NCI-H460 (cell line): ENCODE data around the gene MACIR. TPM values are rescaled to one million over a fixed set of nuclear protein-coding genes. Genes with fewer than 3 reads are reported as not detected.
"Not testable (repeated sequence)": the region's sequence is repeated elsewhere in the genome, so short reads cannot be mapped to it uniquely, and the experiment has no call there.

Source experiments
- DNase-seq: peaks from one replicate; pipeline ENCODE4 v3.0.0-alpha.2; 2016; ENCODE audit warnings: low read depth; ENCODE audit errors: extremely low read depth
- polyA plus RNA-seq: library from polyadenylated mRNA; depleted of rRNA; stranded (reverse); fragments of >200 nt; gene quantifications from 2 replicates; pipeline ENCODE4 v1.2.3, GENCODE V29; 2014; cell fraction: nucleus; rRNA removed
- total RNA-seq: library from RNA; depleted of rRNA; stranded (reverse); fragments of >200 nt; shearing (Covaris generic); gene quantifications from 2 replicates; pipeline ENCODE4 v1.2.3, GENCODE V29; 2014; rRNA removed

MACIR gene, protein sequence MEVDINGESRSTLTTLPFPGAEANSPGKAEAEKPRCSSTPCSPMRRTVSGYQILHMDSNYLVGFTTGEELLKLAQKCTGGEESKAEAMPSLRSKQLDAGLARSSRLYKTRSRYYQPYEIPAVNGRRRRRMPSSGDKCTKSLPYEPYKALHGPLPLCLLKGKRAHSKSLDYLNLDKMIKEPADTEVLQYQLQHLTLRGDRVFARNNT
- total RNA-seq = 31.8 and 32.2 TPM in 2 replicates
- 34.4 and 48.5 TPM in 2 replicates for polyA plus RNA-seq

DNA sequence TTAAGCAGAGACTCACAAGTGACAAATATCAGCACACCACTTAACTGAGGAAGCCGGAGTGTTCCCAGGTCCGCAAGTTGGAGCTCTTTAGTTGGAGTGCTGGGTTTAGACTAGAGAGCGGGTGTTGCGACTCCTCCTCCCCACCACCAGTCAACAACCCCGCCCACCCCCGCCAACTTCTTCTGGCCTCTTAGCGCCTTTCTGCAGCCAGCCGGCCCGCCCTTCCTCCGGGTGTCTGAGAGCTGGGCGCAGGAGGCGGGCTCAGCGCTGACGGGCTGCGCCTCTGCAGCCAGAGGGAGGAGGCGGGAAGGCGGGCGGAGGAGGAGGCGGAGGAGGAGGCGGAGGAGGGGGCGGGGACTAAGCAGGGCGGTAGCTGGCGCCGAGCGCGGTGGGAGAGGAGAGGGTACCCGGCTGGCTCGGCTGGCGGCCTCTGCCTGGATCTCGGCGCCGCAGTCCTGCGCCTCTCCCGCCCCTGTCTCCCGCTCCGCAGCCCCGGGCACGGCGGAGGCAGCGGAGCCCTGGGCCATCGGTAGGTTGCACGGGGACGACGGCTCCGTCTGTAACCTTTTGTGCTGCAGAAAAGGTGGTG, at the start of gene MACIR:
Gene MACIR, plus strand, starts transcription at position 396 of the 589 bp plus-strand sequence. CDS start 17,157 bp downstream, outside the sequence.
- peak; percentile 98 for DNase-seq

DNA sequence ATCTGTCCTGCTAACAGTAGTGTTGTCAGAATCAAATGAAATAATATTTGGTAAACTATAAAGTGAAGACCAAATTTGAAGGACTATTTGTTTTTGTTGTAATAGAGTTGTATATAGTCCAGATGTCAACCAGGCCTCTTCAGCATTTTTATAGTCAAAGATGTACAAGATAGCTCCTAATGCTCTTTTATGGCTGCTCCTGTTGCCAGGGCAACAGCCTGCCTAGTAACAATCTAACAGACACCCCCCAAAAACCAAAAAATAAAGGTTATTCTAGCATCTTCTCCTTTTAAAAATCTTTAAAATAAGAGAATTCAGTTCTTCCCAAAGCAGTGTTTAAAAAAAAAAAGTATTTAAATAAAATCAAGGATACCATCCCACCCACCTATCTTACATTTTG, 49.5 kb upstream of the MACIR start:
- DNase-seq = no peak

DNA sequence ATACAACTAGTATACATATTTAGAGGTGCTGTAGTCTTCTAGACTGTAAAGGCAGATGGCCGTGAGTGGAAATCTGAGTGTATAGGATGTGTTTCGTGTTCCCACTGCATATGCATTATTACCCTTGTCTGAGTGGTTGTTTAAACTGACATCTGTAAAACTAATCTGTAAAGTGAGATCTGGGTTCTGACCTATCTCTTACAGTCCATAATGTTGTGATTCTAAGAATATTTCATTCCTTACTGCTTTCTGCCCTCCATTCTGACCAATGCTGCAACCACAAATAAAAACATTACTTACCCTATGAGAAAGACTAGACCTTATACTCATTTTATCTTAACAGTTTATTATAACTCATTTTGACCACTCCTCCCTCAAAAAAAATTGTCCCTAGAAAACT, 47.6 kb upstream of the MACIR start:
- DNase-seq = no peak

DNA sequence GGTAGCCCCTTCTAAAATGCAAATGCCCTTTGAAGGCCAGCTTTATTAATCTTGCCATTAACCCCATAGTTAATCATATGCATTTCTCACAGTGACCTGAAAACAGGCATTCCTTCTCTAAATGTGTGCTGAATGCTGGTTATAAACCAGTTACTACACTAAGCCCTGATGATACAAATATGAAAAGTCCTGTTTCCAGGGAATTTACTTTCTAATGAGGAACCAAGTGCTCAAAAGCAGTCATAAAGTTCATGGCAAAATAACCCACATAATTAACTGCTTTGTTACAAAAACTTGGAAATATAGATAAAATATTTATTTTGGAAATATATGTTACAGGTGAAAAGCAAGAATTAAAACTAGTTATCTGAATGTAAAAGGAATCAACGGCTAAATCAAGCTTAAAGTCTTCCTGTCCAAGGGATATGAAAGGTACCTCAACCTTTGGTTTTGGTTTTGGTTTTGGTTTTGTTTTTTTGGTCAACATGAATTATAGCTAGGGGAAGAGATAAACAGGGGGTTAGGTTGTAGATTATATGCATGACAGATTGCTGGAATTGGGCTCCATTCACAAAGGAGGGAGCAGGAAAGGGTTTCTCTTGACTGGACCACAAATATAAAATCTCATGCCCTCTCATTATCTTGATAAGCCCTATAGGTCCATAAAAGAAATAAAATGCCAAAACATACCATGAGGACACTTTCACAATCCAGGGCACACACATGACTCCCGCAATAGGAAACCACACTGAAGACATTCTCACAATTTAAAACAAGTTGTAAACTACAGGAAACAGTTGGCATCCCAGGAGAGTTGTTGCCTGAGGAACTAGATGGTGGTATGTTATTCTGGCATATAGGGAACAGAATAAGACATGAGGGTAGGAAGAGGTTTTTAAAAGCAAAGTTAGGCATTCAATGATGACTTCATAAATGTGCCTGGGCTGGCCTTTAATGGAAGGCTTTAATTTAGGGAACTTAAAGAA, 46.7 kb upstream of the MACIR start:
- no peak for DNase-seq

DNA sequence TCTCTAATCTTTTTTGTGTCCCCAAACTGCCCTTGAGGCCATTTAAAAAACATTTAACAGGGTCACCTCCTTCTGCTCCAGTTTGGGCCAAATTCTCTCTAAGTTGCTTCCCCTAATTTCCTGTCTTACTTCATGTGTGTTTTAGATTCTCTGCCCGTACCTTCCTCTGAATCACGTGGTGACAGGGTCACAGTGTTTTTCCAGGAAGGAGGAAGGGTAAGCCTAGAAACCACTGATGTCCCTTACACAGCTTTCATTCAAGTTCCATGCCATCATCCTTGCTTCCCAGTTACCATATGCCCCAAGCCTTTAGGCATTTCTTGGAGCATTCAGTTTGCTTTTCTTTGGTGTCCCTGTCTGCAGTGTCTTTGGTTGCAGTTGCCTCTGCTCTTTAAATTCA, 42.4 kb upstream of the MACIR start:
- DNase-seq = no peak

DNA sequence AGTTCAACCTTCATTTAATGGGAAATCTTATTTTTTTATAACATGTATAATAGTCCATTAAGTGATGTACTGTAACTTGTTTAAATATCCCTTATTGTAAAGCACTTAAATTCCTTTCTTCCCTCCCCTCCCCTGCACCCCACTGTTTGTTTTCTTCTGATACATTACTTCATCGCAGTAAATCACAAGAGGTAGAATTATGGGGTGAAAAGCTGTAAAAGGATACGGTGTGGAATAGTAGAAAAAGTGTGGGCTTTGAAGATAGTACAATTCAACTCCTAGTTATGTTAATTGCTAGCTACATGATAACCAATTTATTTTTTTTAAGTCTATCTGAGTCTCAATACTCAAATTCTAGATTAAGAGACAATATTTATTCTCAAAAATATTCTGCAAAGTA, 41.9 kb upstream of the MACIR start:
- DNase-seq = no peak

DNA sequence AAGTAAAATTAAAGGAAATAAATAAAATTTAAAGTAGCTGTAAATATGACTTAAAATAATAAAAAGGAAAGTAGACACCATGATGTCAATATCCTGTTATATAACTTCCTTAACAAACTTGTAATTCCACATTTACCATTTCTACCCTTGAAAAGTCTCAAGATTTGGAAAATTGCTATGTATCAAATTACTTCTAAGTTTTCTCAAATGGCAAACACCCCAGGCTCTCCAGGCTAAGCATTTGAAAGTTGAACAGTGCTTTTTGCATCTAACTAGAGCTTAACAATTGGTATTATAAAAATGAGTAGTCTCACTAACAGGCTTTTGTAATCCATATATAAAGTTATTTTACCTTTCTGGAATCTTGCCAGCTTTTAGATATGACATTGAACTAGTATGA, 41.5 kb upstream of the MACIR start:
- no peak for DNase-seq

DNA sequence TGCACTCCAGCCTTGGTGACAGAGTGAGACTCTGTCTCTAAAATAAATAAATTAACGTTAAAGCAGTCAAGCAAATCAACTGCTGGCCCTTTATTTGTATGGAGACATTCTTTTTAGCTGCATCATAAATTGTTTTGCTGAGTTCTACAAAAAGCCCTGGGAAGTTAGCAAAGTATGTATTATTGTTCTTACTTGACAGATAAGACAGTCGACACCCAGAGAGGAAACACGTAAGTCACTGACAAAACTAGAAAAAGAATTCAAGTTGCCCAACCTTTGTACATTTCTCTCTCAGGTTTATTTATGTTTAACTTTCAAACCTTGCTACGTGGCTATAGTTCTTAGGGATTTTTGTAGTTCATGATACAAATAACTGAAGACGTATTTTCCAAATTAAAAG, 40.4 kb upstream of the MACIR start:
- DNase-seq = no peak

DNA sequence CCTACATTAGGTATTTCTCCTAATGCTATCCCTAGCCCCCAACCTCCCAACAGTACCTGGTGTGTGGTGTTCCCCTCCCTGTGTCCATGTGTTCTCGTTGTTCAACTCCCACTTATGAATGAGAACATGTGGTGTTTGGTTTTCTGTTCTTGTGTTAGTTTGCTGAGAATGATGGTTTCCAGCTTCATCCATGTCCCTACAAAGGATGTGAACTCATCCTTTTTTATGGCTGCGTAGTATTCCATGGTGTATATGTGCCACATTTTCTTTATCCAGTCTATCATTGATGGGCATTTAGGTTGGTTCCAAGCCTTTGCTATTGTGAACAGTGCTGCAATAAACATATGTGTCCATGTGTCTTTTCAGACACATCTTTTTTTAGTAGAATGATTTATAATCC, 39.5 kb upstream of the MACIR start:
- not testable (repeated sequence) for DNase-seq

DNA sequence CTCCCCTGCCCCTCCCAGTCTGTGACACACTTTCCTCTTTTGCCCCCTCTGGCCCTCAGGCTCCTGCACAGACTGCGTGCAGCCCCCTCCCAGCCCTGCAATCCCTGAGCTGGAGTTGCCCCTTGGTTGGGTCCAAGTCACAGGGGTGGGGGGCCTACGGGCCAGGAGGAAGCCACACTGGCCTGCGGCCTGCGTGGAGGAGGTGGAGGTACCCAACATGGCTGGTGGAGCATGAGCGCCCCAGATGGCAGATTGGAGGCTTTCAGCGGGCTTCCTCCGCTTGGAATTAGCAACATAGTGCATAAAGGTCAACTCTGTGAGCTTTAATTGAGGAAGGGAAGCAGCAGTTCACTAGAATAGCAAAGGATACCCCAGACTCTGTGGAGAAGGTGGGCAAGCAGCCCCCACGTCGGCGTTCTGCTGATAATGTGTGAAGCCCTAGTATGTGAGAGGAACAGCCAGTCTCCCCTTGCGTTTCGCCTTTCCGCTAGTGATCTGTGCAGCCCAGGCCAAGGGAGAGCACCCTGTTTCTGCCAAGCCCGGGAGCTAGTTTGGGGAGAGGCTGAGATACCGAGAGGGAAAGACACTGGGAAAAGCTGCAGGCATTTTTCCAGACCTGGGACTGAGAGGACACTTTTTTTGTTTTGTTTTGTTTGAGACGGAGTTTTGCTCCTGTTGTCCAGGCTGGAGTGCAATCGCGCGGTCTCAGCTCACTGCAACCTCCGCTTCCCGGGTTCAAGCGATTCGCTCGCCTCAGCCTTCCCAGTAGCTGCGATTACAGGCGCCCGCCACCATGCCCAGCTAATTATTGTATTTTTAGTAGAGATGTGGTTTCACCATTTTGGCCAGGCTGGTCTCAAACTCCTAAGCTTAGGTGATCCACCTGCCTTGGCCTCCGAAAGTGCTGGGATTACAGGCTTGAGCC, 35.3 kb upstream of the MACIR start:
- no peak for DNase-seq

DNA sequence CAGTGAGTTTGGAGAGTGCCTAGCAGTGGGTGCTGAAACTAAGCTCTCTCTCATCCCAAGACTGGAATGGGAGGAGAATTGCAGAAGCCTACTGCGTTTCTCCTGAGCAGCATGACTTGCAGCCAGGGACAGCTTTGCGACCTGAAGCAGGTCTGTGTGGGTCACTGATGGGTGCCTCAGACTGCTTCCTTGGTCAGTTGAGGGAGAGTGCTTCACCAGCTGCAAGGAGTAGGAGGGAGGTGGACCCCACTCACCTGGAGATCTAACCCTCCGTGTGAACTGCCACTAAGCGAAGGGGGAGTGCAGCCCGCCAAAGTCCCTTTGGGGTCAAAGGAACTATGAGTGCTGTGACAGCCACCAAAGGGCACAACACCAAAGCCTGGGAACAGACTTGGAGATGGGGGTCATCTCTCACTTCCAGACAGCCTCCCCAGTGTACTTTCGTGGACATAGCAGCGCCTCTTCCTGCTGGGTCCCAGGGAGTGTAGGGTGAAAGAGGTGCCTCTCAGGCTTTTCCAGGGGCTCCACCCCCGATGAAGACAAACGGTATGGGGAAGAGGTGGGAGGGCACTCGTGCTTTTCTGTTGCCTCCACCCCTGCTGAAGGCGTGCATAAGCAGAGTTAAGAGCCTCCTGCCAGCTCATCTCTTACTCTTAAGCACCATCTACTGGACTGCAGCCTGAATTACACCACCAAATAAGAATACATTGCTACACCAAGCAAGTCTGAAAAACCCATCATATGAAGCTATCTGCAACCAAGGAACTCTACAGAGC, 34.3 kb upstream of the MACIR start:
- DNase-seq = peak; percentile 47

DNA sequence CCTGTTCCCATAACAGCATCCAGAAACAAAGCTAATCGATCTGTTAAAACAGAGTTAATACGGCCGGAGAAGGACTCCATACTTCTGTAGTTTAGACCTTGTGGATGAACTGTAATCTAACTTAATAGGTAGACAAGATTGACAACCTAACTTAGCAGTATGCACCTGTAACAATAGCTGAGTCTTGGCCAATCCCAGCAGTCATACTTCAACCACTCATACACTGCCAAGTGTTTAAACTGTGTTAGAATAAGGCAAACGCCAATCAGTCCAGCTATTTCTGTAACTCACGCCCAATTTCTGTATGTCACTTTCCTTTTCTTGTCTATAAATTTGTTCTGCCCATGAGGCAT, 33.7 kb upstream of the MACIR start:
- DNase-seq = no peak

DNA sequence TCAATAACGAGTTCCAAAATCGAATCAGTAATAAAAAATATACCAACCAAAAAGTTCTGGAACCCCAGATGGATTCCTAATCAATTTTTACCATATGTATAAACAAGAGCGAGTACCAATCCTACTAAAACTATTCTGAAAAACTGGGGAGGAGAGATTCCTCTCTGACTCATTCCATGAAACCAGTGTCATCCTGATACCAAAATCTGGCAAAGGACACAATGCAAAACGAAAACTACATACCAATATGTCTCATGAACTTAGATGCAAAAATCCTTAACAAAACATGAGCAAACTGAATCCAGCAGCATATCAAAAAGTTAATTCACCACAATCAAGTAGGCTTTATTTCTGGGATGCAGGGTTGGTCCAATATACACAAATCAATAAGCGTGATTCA, 30.5 kb upstream of the MACIR start:
- no peak for DNase-seq

DNA sequence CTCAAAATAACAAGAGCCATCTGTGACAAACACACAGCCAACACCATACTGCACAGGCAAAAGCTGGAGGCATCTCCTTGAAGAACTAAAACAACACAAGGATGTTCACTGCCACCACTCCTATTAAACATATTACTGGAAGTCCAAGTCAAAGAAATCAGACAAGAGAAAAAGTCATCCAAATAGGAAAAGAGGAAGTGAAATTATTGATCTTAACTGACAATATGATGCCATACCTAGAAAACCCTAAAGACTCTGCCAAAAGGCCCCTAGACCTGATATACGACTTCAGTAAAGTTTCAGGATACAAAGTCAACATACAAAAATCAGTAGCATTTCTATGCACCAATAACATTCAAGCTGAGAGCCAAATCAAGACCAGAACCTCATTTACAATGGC, 30.0 kb upstream of the MACIR start:
- DNase-seq = no peak

DNA sequence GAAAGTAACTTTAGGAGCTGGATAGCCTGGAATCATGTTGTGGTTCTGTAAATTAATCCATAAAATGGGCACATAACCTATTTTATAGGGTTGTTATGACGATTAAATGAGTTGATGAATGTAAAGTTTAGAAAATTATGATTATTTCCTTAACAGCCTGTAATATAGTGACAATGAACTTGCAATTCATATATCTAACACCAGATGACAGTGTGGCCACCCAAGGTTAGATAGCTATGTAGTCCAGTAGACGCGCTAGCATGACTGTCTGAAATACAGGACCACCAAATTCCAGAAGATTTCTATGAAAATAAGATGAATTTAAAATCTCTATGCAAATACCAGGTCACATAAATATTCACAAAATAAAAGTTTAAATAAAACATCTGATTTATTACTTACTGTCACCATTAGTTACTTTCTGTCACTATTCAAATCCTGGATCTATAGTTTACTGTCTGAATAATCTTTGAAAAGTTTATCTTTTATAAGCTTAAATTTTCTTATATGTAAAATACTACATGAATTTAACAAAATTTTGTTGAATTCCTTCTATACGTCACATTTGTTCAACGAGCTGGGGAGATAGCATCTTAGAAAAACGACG, 26.1 kb upstream of the MACIR start:
- DNase-seq = peak; percentile 50

DNA sequence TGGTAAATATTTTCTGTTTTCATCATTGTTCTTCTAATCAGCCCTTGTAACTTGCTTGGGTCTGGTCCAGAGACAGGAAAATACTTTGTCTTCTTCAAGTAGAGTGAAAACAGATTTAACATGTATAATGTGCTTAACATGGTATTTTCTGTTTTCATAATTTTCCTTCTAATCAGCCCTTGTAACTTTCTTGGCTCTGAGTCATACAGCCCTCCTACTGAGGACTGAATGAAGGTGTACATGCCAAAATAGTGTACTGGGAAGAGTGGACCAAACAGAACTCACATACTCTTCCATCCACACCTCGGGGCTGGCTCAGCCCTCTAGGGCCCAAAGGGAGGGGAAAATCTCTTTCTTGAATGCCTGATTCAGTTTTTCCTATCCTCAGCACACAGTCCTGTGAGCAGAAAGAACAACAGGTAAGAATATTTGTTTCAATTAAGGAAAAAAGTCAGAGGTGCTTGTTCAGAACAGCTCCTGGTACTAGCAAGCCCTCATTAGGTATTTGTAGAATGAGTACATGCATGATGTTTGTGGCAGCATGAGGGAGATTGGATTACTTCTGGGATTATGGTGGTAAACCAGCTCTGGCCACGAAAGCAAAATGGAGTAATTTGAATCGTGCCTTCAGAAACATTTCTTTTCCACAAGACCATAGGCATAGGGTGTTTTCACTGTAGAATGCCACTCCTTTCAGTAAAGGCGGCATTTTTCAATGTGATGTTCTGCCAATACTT, 24.2 kb upstream of the MACIR start:
- DNase-seq = no peak

DNA sequence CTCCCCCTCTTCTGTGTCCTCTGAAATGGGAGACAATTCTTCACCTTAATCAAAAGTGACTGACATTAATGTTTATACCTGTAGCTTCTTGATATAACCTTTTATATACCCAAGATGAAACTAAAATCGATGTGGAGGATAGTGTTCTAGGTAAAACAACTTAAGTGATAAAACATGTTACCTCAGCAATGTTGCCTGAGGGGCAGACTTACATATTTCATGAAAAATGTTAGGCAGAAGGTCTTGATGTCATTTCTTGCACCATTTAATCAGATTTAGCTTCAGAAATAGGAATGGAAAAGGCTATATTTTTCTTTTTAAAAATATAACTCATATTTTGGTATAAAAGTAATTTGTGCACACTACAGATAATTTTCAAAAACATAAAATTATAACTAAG, 22.7 kb upstream of the MACIR start:
- DNase-seq = no peak

DNA sequence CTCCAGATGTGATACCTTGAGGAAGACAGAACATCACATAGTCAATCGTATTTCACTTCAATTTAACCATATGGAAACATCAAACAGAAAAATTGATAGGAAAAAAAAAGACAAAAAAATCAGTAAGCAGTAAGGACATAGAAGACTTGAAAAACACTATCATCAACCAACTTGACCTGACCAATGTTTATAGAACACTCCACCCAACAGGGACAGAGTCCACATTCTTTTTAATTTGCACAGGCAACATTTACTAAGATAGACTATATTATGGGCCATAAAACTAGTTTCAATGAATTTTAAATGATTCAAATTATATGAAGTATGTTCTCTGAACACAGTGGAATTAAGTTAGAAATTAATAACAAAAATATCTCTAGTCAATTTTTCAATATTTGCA, 20.8 kb upstream of the MACIR start:
- DNase-seq = no peak

DNA sequence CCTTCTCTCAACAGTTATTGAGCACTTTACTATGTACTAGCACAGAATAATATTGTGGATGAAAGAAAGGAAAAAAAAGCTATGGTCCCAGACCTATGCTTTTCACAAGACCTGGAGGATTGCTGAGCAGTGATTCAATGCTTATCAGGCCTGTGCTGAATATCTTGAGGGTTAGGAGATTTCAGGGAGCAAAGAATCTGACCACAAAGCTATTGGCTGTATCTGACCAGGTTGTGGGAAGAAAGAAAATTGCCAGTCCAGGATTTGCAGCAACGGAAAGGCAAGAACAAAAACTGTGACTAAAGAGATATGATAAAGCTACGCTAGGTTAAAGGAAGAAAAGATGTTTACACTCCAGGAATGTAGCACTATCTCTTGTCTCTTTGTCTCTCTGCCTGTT, 14.9 kb upstream of the MACIR start:
- DNase-seq = no peak
